Brain microvascular endothelial cell (primary cell): Measurements from ENCODE around the gene CA4.
"Not testable (repeated sequence)": the region's sequence is repeated elsewhere in the genome, so short reads cannot be mapped to it uniquely, and the experiment has no call there.

Source experiments
- DNase-seq: peaks from one replicate; pipeline ENCODE4 v3.0.0-alpha.2; 2020
- H3K27ac ChIP-seq: fragments of 250-450 bp; sonication (Bioruptor Pico); 2 replicates; pipeline ENCODE4 v1.5.1; 2020; ENCODE audit warnings: mild to moderate bottlenecking, moderate library complexity
- H3K27me3 ChIP-seq: fragments of 250-450 bp; sonication (Bioruptor Pico); replicated peaks from 2 replicates; pipeline ENCODE4 v1.5.1; 2020; ENCODE audit warnings: mild to moderate bottlenecking
- H3K36me3 ChIP-seq: fragments of 250-450 bp; sonication (Bioruptor Pico); replicated peaks from 2 replicates; pipeline ENCODE4 v1.5.1; 2020; ENCODE audit warnings: mild to moderate bottlenecking
- H3K4me3 ChIP-seq: 2 replicates; pipeline ENCODE4 v1.5.1; 2011; ENCODE audit warnings: low read depth, mild to moderate bottlenecking, control low read depth, low read length, moderate library complexity
- in situ Hi-C: cut with HindIII; loops from 2 replicates; pipeline ENCODE4 v1.10.0; 2017; ENCODE audit warnings: low sequenced_read_pairs, low pct_ligation_motif_present
- TF ChIP-seq, protein P1 (sequence below): IDR thresholded peaks from 2 replicates; pipeline ENCODE4 v1.5.1; 2011; ENCODE audit warnings: low read depth, mild to moderate bottlenecking, moderate library complexity, low read length, control low read depth, inconsistent platforms; ENCODE audit errors: missing control alignments

CA4 gene

DNA sequence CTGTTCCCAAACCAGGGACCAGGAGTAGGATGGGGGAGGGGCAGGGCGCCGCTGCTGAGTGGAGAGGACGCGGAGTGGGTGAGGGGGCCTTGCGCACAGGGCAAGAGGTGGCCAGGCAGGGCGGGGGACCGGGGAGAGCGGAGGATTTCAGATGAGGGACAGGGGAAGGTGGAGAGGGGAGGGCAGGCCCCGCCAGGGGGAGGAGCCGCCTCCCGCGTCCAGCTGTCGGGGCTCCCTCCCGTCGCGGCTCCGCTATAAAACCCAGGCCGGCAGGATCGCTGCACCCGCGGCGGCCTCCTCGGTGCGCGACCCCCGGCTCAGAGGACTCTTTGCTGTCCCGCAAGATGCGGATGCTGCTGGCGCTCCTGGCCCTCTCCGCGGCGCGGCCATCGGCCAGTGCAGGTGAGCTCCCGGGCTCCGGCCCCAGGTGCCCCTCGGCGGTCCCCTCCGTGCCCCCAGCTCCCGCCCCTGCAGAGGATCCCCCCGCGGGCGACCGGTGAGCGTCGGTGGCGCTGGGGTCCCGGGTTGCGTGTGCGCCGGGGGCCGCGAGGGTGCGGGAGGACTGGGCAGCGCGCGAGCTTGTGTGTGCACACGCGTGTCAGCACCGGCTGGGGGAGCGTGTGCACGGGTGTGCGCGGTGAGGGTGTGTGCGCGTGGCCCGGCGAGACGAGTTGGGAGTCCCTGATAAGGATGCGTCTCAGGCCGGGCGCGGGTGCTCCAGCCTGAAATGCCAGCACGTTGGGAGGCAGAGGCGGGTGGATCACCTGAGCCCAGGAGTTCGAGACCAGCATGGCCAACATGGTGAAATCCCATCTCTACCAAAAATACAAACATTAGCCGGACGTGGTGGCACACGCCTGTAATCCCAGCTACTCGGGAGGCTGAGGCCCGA is at the start of gene CA4:
Gene CA4 (plus strand): TSS at position 283 of the 892 bp plus-strand sequence. CDS start 62 bp downstream, at position 345.
- H3K4me3 ChIP-seq = no peak within 1 kb of the TSS
- peaks cover 44% of the 10 kb centered on the region for H3K27me3 ChIP-seq
- no peak for DNase-seq
- in situ Hi-C loops = no loop called here
- no peak within 1 kb of the TSS for H3K27ac ChIP-seq
- TF ChIP-seq, protein P1, sequence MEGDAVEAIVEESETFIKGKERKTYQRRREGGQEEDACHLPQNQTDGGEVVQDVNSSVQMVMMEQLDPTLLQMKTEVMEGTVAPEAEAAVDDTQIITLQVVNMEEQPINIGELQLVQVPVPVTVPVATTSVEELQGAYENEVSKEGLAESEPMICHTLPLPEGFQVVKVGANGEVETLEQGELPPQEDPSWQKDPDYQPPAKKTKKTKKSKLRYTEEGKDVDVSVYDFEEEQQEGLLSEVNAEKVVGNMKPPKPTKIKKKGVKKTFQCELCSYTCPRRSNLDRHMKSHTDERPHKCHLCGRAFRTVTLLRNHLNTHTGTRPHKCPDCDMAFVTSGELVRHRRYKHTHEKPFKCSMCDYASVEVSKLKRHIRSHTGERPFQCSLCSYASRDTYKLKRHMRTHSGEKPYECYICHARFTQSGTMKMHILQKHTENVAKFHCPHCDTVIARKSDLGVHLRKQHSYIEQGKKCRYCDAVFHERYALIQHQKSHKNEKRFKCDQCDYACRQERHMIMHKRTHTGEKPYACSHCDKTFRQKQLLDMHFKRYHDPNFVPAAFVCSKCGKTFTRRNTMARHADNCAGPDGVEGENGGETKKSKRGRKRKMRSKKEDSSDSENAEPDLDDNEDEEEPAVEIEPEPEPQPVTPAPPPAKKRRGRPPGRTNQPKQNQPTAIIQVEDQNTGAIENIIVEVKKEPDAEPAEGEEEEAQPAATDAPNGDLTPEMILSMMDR = no peak
- H3K36me3 ChIP-seq = no peaks in the 10 kb centered on the region

DNA sequence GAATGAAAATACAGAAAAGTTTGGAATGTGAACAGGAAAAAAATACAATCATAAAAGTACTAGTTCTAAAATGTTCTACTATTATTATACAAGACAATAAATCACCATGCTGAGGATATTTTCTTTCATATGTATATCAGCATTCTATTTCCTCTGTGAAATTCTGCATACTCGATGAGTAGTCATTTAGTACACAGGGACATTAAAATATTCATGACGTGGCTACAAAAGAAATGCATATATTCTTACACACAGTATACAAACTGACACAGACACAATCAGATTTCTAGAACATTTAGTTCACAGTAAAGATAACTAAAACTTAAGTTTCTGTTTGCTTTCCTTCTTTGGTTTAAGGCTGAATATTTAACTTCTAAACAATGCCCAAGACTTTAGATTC is 49.2 kb upstream of the CA4 start:
- DNase-seq, H3K27me3 ChIP-seq, H3K4me3 ChIP-seq, H3K36me3 ChIP-seq, in situ Hi-C loops, H3K27ac ChIP-seq: not testable (repeated sequence)

DNA sequence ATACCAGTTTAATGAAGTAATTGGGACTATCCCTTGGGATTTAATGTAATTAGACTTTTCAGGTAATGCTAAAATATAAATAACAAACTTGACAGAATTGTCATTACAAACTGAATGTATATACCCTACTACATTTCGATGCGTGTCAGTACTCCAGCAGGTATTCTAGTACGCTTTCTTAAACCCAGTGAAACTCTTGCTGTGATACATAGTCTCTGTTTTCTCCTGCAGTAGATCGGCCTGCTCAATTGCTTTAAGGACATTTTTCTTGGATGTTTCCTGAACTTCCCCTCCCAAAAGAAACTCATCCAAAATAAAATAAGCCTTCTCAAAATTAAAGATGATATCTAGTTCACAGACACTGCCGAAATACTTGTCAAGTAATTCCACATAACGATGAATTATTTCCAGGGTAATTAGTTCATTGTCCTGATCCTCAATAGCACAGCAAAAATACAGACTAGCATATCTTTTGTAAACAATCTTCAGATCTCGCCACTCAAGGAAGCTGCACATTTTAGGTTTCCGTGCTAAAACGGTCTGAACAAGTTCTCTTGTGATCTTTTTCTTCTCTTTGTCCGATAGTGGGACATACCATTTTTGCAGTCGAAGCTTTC is 47.6 kb upstream of the CA4 start:
- in situ Hi-C loops, DNase-seq, H3K36me3 ChIP-seq, H3K27me3 ChIP-seq: not testable (repeated sequence)
- peak overlapping the region; percentile 69 for H3K27ac ChIP-seq
- H3K4me3 ChIP-seq = peak overlapping the region; percentile 22

DNA sequence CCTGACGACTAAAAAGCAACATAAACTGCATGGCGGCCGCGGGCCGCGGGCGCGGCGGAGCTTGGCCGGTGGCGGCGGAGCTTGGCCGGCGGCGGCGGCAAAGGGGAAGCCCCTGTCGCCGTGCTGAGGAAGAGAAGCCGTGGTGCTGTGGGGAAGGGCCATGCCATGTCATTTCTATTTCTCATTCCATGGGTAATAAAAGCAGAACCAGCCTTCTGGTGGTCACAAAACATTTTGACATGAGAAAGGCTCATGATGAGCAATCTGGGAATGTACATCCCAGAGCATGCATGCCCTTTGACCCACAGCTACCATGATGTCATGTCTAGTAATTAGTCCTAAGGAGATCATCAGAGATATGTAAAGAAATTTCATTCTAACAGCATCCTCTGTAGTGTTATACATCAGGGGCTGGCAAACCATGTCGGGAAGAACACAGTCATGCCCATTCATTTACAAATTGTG is 47.1 kb upstream of the CA4 start:
- peak overlapping the region; percentile 22 for H3K4me3 ChIP-seq

DNA sequence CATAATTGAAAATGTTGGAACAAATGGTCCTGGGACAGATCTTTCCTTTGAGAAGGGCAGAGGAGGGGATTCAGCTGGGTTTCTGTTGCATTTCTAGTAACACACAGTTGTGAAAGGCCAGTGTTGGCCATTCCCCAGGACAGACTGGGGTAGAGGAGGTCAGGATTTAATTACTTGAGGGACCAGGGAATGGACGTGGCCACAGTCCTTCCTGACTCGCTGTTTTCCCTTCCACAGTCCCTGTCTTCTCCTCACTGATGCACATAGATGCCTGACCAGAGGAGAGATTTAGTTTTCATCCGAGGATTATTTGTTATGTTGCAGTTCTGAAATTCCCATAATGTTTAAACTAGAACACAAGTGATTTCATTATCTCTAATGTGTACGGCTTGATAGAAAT is 45.8 kb upstream of the CA4 start:
- no peak for DNase-seq
- H3K4me3 ChIP-seq = no peak overlapping the region
- H3K36me3 ChIP-seq = no peaks in the 10 kb centered on the region
- H3K27ac ChIP-seq = no peak overlapping the region
- in situ Hi-C loops = no loop called here
- H3K27me3 ChIP-seq = no peaks in the 10 kb centered on the region
- TF ChIP-seq, protein P1 = no peak

More for the DNA sequence above, 47.1 kb upstream of the CA4 start:
- Histone ChIP-seq H3K36me3 (no peaks in the 10 kb centered on the region), H3K27ac (peak overlapping the region; percentile 69), H3K27me3 (no peaks in the 10 kb centered on the region)
- TF ChIP-seq, protein P1 = no peak
- in situ Hi-C loops = no loop called here
- DNase-seq = peak; percentile 57

DNA sequence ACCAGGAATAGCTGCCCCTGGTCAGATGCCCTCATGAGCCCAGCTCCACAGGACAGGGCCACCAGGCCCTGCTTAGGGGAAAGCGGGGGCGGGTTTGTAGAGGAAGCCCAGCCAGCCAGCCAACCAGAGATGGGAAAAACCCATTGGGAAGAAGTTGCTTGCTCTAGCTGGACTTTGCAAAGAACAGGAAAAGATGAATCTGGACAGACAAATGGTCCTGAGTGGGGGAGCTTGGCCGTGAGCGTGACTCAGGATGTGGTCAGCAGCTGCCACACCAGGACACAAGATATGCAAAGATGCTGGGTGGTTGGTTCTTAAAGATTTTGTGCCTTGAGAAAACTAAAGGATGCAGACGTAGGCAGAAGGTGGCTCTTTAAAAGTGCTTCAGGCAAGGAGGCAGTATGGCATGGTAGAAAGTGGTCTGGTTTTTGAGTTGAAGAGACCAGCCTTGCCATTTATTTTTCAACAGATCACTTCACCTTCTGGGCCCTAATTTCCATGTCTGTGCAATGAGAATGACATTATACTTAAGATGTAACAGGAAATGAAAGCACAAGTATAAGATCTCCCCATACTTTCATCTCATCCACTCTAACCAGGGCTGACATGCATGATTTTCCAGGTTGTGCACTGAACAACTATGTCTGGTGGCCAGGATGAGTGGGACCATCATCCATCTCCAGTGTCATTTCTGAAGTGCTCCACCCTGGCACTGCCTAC is 43.3 kb upstream of the CA4 start:
- Histone ChIP-seq H3K36me3 (no peaks in the 10 kb centered on the region), H3K27ac (no peak overlapping the region), H3K27me3 (no peaks in the 10 kb centered on the region), H3K4me3 (no peak overlapping the region)
- in situ Hi-C loops = no loop called here
- TF ChIP-seq, protein P1 = no peak
- DNase-seq = peak; percentile 48
